Breast epithelium (tissue), 3 donors: ENCODE measurements around the gene PTPRN.

Source experiments
- POLR2A ChIP-seq: fragments of 450-650 bp; IDR thresholded peaks from one replicate; pipeline ENCODE4 v1.6.1; 2016; ENCODE audit warnings: antibody characterized with exemption, mild to moderate bottlenecking, moderate library complexity
- POLR2AphosphoS5 ChIP-seq, 3 donors: sonication (generic); formaldehyde crosslinking; IDR thresholded peaks; one replicate each; pipeline ENCODE4 v1.6.1; 2017; ENCODE audit warnings: antibody characterized with exemption in 3 of 3
- TF ChIP-seq, protein P1 (sequence below), 3 donors: fragments of 450-650 bp; IDR thresholded peaks; one replicate each; pipeline ENCODE4 v1.5.1; 2016 to 2017; ENCODE audit warnings: antibody characterized with exemption in 3 of 3, mild to moderate bottlenecking in 3 of 3, moderate library complexity in 3 of 3

DNA sequence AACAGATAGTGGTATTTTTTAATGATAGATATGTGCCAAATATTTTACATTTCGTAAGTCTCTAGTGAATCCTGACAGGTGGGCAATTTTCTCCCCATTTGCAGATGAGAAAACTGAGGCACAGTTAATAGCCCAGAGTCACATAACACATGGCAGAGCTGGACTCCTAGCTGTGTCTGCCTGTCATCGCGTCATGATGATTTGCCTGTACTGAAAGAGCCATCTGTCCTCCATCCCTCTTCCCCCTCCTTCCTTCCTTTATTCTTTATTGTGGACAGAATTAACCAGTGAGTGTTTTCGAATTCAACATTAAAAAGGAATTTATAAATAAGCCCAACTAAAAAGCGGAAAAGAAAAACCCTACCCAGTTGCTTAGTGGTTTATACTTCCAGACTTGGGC, 26.8 kb downstream of the PTPRN start:
- TF ChIP-seq, protein P1, sequence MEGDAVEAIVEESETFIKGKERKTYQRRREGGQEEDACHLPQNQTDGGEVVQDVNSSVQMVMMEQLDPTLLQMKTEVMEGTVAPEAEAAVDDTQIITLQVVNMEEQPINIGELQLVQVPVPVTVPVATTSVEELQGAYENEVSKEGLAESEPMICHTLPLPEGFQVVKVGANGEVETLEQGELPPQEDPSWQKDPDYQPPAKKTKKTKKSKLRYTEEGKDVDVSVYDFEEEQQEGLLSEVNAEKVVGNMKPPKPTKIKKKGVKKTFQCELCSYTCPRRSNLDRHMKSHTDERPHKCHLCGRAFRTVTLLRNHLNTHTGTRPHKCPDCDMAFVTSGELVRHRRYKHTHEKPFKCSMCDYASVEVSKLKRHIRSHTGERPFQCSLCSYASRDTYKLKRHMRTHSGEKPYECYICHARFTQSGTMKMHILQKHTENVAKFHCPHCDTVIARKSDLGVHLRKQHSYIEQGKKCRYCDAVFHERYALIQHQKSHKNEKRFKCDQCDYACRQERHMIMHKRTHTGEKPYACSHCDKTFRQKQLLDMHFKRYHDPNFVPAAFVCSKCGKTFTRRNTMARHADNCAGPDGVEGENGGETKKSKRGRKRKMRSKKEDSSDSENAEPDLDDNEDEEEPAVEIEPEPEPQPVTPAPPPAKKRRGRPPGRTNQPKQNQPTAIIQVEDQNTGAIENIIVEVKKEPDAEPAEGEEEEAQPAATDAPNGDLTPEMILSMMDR (IDR thresholded peaks at IDR 0.05): no peak
- no peak for TF ChIP-seq POLR2A
- no peak for TF ChIP-seq POLR2AphosphoS5 (IDR thresholded peaks at IDR 0.05)
